ENCODE results near the gene JAG1. TPM values are rescaled to one million over a fixed set of nuclear protein-coding genes. Genes with fewer than 3 reads are reported as not detected.
A peak's percentile ranks its signal among the peaks of the same experiment; 100 is the strongest.

JAG1 gene
- total RNA-seq, 4 donors from 2014 or later = 35.2 to 73.5 (median 65.3) TPM

GRCh38 chr20:10667077-10667401 is 6.8 kb downstream of the JAG1 start:
- H3K36me3 ChIP-seq = peaks cover 0 to 41% (median 0%) of the 10 kb centered on the region in 3 donors
- no peaks in the 10 kb centered on the region for H3K9me3 ChIP-seq

DNA sequence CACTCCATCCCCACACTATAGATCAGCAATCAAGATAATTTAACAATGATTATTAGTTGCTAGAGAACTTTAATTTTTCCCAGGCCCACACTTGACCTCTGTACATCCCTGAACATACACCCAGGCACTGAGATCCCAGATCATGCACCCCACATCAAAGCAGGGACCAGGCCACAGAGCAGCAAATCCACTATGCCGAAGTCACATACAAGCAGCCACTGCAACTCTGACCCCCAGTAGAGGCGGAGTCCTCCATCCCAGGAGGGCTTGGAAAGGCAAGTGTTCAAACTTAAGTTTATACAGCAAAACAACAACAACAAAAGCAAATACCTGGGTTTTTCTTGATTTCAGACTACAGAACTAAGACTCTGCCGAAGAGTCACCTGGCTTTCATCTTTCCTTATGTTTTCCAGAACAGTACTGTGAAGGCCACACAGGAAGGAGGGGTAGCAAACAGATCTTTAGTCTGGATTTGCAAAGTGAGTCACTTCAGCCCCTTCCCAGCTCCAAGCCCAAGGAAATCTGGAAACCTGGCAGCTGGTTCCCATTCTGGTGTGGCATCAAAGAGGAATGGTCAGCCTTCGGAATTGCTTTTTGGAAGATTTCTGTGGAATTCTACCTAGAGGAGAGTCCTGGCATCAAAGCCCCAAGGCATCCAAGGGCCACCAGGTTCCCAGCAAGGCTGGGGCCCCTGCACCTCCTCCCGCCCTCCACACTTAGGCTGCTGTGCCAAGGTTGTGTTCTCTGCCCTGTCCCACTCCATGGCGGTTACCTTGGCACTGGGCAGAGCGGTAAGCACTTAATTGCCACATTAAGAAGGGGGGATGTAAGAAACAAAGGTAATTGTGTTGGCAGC is 7.3 kb downstream of the JAG1 start:
- no peaks in the 10 kb centered on the region for H3K27me3 ChIP-seq
- H3K27ac ChIP-seq = peak overlapping the region in 1 of 4 donors; percentile 51
- peaks cover 0 to 47% (median 0%) of the 10 kb centered on the region in 3 donors for H3K36me3 ChIP-seq
- no peak overlapping the region for H3K4me3 ChIP-seq
- DNase-seq = no peak
- no peaks in the 10 kb centered on the region for H3K9me3 ChIP-seq
- TF ChIP-seq, protein P1, sequence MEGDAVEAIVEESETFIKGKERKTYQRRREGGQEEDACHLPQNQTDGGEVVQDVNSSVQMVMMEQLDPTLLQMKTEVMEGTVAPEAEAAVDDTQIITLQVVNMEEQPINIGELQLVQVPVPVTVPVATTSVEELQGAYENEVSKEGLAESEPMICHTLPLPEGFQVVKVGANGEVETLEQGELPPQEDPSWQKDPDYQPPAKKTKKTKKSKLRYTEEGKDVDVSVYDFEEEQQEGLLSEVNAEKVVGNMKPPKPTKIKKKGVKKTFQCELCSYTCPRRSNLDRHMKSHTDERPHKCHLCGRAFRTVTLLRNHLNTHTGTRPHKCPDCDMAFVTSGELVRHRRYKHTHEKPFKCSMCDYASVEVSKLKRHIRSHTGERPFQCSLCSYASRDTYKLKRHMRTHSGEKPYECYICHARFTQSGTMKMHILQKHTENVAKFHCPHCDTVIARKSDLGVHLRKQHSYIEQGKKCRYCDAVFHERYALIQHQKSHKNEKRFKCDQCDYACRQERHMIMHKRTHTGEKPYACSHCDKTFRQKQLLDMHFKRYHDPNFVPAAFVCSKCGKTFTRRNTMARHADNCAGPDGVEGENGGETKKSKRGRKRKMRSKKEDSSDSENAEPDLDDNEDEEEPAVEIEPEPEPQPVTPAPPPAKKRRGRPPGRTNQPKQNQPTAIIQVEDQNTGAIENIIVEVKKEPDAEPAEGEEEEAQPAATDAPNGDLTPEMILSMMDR (IDR thresholded peaks at IDR 0.05) = no peak
- TF ChIP-seq POLR2A (IDR thresholded peaks at IDR 0.05) = no peak
- H3K4me1 ChIP-seq = peaks cover 0 to 47% (median 2%) of the 10 kb centered on the region in 4 donors

More at GRCh38 chr20:10667077-10667401, 6.8 kb downstream of the JAG1 start:
- DNase-seq = no peak
- Histone ChIP-seq H3K27ac (peak overlapping the region in 1 of 4 donors; percentile 51), H3K4me3 (no peak overlapping the region), H3K27me3 (no peaks in the 10 kb centered on the region), H3K4me1 (peaks cover 0 to 48% (median 4%) of the 10 kb centered on the region in 4 donors)
- TF ChIP-seq, protein P1 (IDR thresholded peaks at IDR 0.05) = no peak
- no peak for TF ChIP-seq POLR2A (IDR thresholded peaks at IDR 0.05)

DNA sequence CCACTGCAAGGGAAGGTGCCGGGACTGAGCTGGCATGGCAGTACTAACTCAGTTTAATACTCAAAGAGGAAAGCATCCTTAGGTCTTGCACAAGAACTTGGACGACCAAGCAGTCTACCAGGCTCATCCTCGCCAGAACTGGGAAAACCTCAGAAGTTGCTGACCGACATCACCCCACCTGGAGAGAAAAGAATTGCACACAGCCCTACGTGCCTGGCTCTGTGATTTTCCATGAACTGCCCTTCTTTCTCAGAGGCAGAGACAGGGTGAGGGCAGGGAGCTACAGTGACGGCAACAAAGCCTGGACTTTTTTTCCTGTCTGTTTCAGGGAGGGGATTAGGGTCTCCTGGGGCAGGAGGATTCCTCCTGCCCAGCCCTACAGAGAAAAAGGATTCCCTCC is 8.0 kb downstream of the JAG1 start:
- TF ChIP-seq, protein P1 (IDR thresholded peaks at IDR 0.05) = no peak
- no peak for TF ChIP-seq POLR2A (IDR thresholded peaks at IDR 0.05)
- H3K4me1 ChIP-seq = peaks cover 0 to 41% (median 2%) of the 10 kb centered on the region in 4 donors
- H3K27ac ChIP-seq = peak overlapping the region in 1 of 4 donors; percentile 51
- no peak for DNase-seq
- no peak overlapping the region for H3K4me3 ChIP-seq
- no peaks in the 10 kb centered on the region for H3K9me3 ChIP-seq
- H3K36me3 ChIP-seq = peaks cover 0 to 53% (median 0%) of the 10 kb centered on the region in 3 donors
- H3K27me3 ChIP-seq = no peaks in the 10 kb centered on the region

DNA sequence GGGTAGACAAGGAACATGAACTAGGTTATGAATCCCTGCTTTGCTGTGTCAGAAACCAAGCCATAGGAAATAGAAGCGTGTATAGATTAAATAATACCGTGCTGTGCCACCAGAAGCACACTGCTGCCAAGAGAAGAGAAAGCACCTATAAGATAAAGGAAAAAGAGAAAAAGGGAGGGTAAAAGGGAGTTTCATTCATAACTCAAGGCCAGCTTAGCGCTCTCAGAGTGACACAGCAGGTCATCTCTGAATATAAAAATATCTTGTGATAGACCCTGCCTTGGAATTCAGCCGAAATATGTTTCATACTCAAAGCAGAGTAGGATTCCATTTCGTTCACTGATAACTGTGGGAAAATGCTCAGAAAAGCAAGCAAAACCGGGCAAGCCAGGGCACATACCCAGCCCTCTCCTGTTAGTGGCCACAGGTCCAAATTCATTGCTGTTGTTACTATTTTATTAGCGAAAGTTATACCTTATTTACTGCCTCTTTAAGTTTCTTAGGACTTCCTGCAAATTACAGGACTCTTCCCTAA is 8.7 kb downstream of the JAG1 start:
- H3K4me3 ChIP-seq = no peak overlapping the region
- H3K4me1 ChIP-seq = peaks cover 0 to 44% (median 2%) of the 10 kb centered on the region in 4 donors

DNA sequence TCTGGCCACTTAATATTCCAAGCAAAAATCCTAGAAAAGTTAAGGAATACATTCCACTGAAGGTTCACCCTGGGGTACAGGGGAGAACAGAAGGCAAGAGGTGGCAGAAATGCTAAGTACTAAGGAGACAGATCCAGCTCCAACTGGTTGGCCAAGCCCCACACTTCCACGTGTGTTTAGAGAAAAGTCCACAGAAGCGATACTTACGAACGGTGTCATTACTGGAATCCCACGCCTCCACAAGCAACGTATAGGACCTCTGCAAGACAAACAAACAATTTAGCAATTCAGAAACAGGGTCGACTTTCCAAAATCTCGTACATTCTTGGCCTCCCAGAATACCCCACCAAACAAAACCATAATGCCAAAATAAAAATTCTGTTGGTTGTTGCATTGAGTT is 10.0 kb downstream of the JAG1 start:
- Histone ChIP-seq H3K36me3 (peaks cover 0 to 62% (median 0%) of the 10 kb centered on the region in 3 donors), H3K27ac (no peak overlapping the region)
- DNase-seq = no peak

More for the DNA sequence above, 8.7 kb downstream of the JAG1 start:
- peak overlapping the region in 1 of 4 donors; percentile 51 for H3K27ac ChIP-seq
- DNase-seq = no peak
- H3K27me3 ChIP-seq = no peaks in the 10 kb centered on the region
- peaks cover 0 to 59% (median 0%) of the 10 kb centered on the region in 3 donors for H3K36me3 ChIP-seq
- TF ChIP-seq, protein P1 (IDR thresholded peaks at IDR 0.05) = no peak
- TF ChIP-seq POLR2A (IDR thresholded peaks at IDR 0.05) = no peak
- no peaks in the 10 kb centered on the region for H3K9me3 ChIP-seq

More for the DNA sequence above, 10.0 kb downstream of the JAG1 start:
- H3K9me3 ChIP-seq = no peaks in the 10 kb centered on the region
- TF ChIP-seq POLR2A (IDR thresholded peaks at IDR 0.05) = no peak
- TF ChIP-seq, protein P1 (IDR thresholded peaks at IDR 0.05) = no peak
- no peak overlapping the region for H3K4me3 ChIP-seq
- no peaks in the 10 kb centered on the region for H3K27me3 ChIP-seq
- peaks cover 0 to 43% (median 2%) of the 10 kb centered on the region in 4 donors for H3K4me1 ChIP-seq
